Ishikawa (cell line): ENCODE measurements around the gene SLC35G1.

ENCODE experiments used
- CEBPB ChIP-seq: IDR thresholded peaks from 2 replicates; pipeline ENCODE4 v1.6.1; 2012
- CREB1 ChIP-seq: IDR thresholded peaks from 2 replicates; pipeline ENCODE4 v1.6.1; 2012; ENCODE audit warnings: low read depth
- EGR1 ChIP-seq: IDR thresholded peaks from 2 replicates; pipeline ENCODE4 v1.6.1; 2012
- EP300 ChIP-seq: IDR thresholded peaks from 2 replicates; pipeline ENCODE4 v1.6.1; 2012; ENCODE audit warnings: borderline replicate concordance
- FOXM1 ChIP-seq: IDR thresholded peaks from 2 replicates; pipeline ENCODE4 v1.6.1; 2012; ENCODE audit warnings: low read depth, borderline replicate concordance
- NFIC ChIP-seq: IDR thresholded peaks from 2 replicates; pipeline ENCODE4 v1.6.1; 2012
- RAD21 ChIP-seq: IDR thresholded peaks from 2 replicates; pipeline ENCODE4 v1.6.1; 2012; ENCODE audit warnings: low read depth
- TAF1 ChIP-seq: IDR thresholded peaks from 2 replicates; pipeline ENCODE4 v1.6.1; 2012; ENCODE audit warnings: low read depth, mild to moderate bottlenecking
- TCF12 ChIP-seq: IDR thresholded peaks from 2 replicates; pipeline ENCODE4 v1.6.1; 2012; ENCODE audit warnings: low read depth
- TEAD4 ChIP-seq: IDR thresholded peaks from 2 replicates; pipeline ENCODE4 v1.6.1; 2012
- YY1 ChIP-seq: IDR thresholded peaks from 2 replicates; pipeline ENCODE4 v1.6.1; 2012; ENCODE audit warnings: low read depth
- ZBTB7A ChIP-seq: IDR thresholded peaks from 2 replicates; pipeline ENCODE4 v1.6.1; 2012; ENCODE audit warnings: low read depth
- TF ChIP-seq, protein P1 (sequence below): IDR thresholded peaks from 2 replicates; pipeline ENCODE4 v1.6.1; 2012
- TF ChIP-seq, protein P2 (sequence below): IDR thresholded peaks from 2 replicates; pipeline ENCODE4 v1.6.1; 2012; ENCODE audit warnings: low read depth, mild to moderate bottlenecking
- TF ChIP-seq, protein P3 (sequence below): IDR thresholded peaks from 2 replicates; pipeline ENCODE4 v1.6.1; 2012

SLC35G1 gene, protein sequence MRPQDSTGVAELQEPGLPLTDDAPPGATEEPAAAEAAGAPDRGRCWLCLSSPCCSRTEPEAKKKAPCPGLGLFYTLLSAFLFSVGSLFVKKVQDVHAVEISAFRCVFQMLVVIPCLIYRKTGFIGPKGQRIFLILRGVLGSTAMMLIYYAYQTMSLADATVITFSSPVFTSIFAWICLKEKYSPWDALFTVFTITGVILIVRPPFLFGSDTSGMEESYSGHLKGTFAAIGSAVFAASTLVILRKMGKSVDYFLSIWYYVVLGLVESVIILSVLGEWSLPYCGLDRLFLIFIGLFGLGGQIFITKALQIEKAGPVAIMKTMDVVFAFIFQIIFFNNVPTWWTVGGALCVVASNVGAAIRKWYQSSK

DNA sequence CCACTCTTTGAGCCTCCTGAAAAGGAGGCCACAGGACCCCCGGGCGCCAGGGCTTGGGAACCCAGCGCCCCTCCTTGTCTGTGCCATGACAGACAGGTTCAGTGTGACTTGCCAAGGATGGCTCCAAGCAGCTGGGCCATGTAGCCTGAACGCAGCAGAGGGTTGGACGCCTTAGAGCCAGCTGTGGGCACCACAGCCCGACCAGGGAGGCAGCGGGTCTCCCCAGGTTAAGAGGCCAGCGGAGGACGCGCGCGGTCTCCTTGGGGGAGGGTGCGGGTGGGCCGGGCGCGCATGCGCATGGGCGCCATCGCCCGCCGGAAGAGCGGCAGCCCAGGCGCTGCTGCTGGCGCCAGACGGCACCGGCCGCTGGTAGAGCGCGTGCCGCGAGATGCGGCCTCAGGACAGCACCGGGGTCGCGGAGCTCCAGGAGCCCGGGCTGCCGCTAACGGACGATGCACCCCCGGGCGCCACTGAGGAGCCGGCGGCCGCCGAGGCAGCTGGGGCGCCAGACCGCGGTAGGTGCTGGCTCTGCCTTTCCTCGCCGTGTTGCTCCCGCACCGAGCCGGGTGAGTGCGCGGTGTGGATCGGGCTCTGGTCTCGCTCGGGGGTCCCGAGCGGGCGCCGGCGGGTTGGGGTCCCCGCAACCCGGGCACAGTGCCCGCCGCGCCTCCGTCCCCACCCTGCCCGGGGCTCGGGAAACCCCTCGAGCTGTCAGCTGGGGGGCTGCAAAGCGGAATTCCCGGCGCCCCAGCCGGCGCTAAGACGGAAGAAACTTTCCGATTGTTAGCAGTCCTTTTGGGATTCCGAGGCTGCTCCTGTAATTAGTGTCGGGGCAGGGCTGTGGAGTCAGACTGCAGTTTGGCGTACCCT is at the start of gene SLC35G1:
SLC35G1 (plus strand) TSS at position 333 of the 870 bp plus-strand sequence; CDS start at position 389, 56 bp downstream.
- TF ChIP-seq TEAD4 (no peak; the same call in 1 of the 2 replicates), TCF12 (peak; percentile 48; the same call in 1 of the 2 replicates), FOXM1 (no peak), ZBTB7A (peak; percentile 99), TAF1 (peak; percentile 79), NFIC (no peak; the same call in 1 of the 2 replicates), RAD21 (no peak), YY1 (peak; percentile 84), EGR1 (no peak), CEBPB (no peak), EP300 (peak; percentile 30; the same call in 1 of the 2 replicates), CREB1 (no peak)
- TF ChIP-seq, protein P1, sequence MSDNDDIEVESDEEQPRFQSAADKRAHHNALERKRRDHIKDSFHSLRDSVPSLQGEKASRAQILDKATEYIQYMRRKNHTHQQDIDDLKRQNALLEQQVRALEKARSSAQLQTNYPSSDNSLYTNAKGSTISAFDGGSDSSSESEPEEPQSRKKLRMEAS = peak; percentile 90
- TF ChIP-seq, protein P2, sequence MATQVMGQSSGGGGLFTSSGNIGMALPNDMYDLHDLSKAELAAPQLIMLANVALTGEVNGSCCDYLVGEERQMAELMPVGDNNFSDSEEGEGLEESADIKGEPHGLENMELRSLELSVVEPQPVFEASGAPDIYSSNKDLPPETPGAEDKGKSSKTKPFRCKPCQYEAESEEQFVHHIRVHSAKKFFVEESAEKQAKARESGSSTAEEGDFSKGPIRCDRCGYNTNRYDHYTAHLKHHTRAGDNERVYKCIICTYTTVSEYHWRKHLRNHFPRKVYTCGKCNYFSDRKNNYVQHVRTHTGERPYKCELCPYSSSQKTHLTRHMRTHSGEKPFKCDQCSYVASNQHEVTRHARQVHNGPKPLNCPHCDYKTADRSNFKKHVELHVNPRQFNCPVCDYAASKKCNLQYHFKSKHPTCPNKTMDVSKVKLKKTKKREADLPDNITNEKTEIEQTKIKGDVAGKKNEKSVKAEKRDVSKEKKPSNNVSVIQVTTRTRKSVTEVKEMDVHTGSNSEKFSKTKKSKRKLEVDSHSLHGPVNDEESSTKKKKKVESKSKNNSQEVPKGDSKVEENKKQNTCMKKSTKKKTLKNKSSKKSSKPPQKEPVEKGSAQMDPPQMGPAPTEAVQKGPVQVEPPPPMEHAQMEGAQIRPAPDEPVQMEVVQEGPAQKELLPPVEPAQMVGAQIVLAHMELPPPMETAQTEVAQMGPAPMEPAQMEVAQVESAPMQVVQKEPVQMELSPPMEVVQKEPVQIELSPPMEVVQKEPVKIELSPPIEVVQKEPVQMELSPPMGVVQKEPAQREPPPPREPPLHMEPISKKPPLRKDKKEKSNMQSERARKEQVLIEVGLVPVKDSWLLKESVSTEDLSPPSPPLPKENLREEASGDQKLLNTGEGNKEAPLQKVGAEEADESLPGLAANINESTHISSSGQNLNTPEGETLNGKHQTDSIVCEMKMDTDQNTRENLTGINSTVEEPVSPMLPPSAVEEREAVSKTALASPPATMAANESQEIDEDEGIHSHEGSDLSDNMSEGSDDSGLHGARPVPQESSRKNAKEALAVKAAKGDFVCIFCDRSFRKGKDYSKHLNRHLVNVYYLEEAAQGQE = 0 out of 2 replicates have a peak, but pooled peaks have one; percentile 6
- TF ChIP-seq, protein P3, sequence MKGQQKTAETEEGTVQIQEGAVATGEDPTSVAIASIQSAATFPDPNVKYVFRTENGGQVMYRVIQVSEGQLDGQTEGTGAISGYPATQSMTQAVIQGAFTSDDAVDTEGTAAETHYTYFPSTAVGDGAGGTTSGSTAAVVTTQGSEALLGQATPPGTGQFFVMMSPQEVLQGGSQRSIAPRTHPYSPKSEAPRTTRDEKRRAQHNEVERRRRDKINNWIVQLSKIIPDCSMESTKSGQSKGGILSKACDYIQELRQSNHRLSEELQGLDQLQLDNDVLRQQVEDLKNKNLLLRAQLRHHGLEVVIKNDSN = 0 out of 2 replicates have a peak, but pooled peaks have one; percentile 26

DNA sequence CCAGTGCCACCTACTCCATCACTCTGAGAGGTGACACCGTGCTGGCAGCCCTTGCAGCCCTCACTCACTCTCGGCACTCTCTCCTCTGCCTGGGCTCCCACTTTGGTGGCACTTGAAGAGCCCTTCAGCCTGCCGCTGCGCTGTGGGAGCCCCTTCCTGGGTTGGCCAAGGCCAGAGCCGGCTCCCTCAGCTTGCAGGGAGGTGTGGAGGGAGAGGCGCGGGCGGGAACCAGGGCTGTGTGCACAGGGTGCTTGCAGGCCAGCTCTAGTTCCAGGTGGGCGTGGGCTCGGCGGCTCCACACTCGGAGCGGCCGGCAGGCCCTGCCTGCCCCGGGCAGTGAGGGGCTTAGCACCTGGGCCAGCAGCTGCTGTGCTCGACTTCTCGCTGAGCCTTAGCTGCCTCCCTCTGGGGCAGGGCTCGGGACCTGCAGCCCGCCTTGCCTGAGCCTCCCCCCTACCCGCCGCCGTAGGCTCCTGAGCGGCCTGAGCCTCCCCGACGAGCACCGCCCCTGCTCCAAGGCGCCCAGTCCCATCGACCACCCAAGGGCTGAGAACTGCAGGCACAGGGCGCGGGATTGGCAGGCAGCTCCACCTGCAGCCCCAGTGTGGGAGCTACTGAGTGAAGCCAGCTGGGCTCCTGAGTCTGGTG is 48.7 kb upstream of the SLC35G1 start:
- TF ChIP-seq, protein P2 = no peak
- TF ChIP-seq EP300 (no peak), TEAD4 (no peak)

DNA sequence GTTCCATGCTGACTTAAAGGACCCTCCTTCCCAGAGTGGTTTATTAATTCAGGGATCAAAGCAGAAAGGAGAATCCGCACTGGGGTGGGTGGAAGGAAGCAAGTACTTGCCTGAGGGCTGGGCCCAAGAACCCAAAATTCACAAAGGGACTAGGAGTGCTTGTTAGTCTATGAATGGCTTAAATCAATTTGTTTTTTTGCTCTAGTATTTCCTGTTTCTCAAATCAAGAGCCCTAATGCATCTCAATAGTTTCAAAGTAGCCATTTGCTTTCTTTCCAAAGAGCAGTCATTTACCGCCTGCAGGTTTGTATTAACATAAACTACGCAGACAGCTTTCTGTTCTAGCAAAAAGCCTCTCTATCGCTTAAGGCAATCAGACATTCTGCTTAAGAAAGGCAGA is 44.2 kb upstream of the SLC35G1 start:
- TF ChIP-seq, protein P3 = no peak
- TF ChIP-seq RAD21 = no peak
- no peak for TF ChIP-seq EP300

DNA sequence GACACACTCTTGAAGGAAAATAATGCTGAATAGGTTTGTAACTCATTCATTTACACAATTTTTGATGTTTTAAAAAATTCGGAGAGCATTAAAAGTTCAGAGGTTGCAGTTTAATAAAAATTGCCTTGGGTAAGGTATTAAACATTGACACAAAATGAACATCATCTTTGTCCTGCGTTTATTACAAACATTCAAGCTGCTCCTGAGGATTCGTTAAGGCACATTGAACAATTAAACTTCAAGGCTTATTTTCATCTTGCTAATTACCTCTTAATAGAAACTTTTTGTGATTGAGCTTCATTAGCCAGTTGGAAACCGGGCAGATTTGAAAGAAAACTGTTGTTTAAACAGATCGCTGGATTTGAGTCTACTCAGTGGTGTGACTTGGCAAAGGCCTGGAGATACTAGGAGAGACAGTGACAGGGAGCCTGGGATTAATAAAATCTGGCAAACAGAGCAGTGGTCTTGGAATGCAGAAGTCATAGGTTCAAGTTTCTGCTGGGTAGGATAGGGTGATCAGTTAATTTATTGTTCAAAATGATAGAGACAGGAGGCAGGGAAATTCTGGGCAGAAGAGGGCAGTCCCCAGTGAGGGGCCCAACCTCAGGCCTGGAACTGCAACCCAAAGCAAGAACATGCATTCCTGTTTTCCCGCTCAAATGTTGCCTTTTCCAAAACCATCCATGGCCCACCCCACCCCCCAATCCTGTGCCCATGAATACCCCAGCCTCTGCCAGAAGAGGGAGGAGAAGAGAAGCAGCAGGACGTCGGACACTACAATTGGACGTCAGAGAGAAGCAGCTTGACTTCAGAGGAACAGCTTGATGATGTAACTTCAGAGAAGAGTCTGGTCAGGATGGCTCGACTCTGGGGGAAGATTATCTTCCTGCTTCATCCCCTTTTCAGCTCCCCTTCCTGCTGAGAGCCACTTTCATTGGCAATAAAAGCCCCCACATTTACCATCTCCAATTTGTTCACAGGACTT is 43.5 kb upstream of the SLC35G1 start:
- TF ChIP-seq, protein P2 = no peak
- TF ChIP-seq ZBTB7A (no peak), YY1 (no peak), RAD21 (no peak), FOXM1 (no peak)
- TF ChIP-seq, protein P1 = no peak
